Measurements from ENCODE around the gene ZNF91. TPM values are rescaled to one million over a fixed set of nuclear protein-coding genes. Genes with fewer than 3 reads are reported as not detected.
"Not testable (repeated sequence)": the region's sequence is repeated elsewhere in the genome, so short reads cannot be mapped to it uniquely, and the experiment has no call there.

ZNF91 gene
- total RNA-seq, 2 experiments from 2014 or later: 34.7 to 39.0 TPM

- peaks cover 67% of the 10 kb centered on the region for H3K9me3 Mint-ChIP-seq
- H3K27me3 Mint-ChIP-seq, POLR2A ChIA-PET: not testable (repeated sequence)
Observed at GRCh38 chr19:23361843-23362242, 33.4 kb downstream of the ZNF91 start.

DNA sequence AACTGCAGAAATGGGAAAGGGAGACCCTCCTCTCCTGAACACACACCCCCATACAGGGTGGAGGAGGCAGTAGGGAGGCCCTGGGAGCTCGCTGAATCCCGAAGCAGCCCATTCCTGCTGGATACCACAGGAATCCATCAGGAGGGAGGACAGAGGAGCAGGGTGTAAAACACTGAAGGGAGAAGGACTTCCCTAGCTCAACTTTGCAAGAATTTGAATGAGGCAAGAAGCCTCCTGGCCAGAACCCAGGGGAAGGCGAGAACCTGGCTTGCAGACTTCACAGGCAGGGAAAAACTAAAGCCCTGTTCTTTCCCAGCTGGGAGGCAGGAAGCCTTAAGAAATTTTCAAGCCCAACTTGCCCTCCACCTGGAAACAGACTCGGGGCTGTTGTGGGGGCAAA lies 43.5 kb downstream of the ZNF91 start:
- Mint-ChIP-seq H3K27ac (no peak overlapping the region), H3K27me3 (no peaks in the 10 kb centered on the region), H3K9me3 (peaks cover 91% of the 10 kb centered on the region), H3K4me1 (ENCODE audit: low read depth) (peaks cover 2% of the 10 kb centered on the region), H3K36me3 (peaks cover 96% of the 10 kb centered on the region), H3K4me3 (no peak overlapping the region)
- CTCF ChIA-PET: no interaction called here
- POLR2A ChIA-PET: no interaction called here
- intact Hi-C loops (cut with micrococcal nuclease): no loop called here
- no peak for DNase-seq

More at GRCh38 chr19:23361843-23362242, 33.4 kb downstream of the ZNF91 start:
- H3K4me1 Mint-ChIP-seq (ENCODE audit: low read depth); CTCF ChIA-PET; H3K4me3 Mint-ChIP-seq; DNase-seq; H3K27ac Mint-ChIP-seq; intact Hi-C loops (cut with micrococcal nuclease): not testable (repeated sequence)
- H3K36me3 Mint-ChIP-seq: peaks cover 71% of the 10 kb centered on the region

DNA sequence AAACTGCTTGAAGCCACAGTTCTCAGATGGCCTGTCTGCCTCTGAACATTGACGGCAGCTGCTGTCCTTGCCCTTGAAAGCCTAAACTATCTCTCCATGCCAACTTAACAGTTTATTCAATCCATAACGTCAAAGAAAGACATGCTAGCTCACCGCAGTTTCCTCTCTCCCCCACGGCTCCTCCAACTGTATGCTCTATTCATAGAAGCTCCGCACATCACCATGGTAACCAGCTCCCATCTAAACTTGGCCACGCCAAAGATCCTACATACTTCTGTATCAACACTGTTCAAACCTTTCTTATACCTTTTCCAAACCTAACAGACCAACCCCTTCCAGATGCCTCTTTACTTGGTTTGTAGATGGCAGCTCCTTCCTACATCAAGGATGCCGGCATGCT lies 48.6 kb downstream of the ZNF91 start:
- intact Hi-C loops (cut with micrococcal nuclease): no loop called here
- H3K36me3 Mint-ChIP-seq: peaks cover 93% of the 10 kb centered on the region
- H3K4me3 Mint-ChIP-seq: no peak overlapping the region
- peaks cover 92% of the 10 kb centered on the region for H3K9me3 Mint-ChIP-seq
- H3K27me3 Mint-ChIP-seq: no peaks in the 10 kb centered on the region
- no peak for DNase-seq
- ChIA-PET CTCF (no interaction called here), POLR2A (no interaction called here)
- no peaks in the 10 kb centered on the region for H3K4me1 Mint-ChIP-seq (ENCODE audit: low read depth)
- H3K27ac Mint-ChIP-seq: no peak overlapping the region

DNA sequence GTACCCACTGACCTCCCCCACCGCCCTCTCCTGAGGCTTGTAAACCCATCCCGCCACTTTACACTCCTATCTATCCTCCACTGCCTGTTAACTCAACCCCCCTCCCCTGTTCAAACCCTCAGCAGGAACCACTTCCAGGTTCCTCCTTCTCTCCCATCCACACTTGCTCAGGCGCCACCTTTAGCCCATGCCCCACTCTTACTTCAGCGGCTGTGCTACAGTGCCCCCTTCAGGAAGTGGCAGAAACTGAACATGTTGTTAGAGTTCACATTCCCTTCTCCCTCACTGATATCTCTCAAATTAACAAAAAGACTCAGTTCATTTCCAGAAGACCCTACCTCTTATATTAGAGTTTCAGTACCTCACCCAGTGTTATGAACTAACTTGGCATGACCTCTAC lies 49.4 kb downstream of the ZNF91 start:
- H3K4me1 Mint-ChIP-seq (ENCODE audit: low read depth): no peaks in the 10 kb centered on the region
- no peak for DNase-seq
- POLR2A ChIA-PET: no interaction called here
- H3K36me3 Mint-ChIP-seq: peaks cover 88% of the 10 kb centered on the region
- H3K4me3 Mint-ChIP-seq: no peak overlapping the region
- H3K9me3 Mint-ChIP-seq: peaks cover 85% of the 10 kb centered on the region
- intact Hi-C loops (cut with micrococcal nuclease): no loop called here
- H3K27me3 Mint-ChIP-seq: no peaks in the 10 kb centered on the region
- H3K27ac Mint-ChIP-seq: no peak overlapping the region
- CTCF ChIA-PET: no interaction called here

GRCh38 chr19:23343434-23344010 lies 51.7 kb downstream of the ZNF91 start:
- CTCF ChIA-PET: no interaction called here
- DNase-seq: no peak
- Mint-ChIP-seq H3K36me3 (peaks cover 83% of the 10 kb centered on the region), H3K4me3 (no peak overlapping the region), H3K27me3 (no peaks in the 10 kb centered on the region), H3K9me3 (peaks cover 81% of the 10 kb centered on the region), H3K27ac (no peak overlapping the region), H3K4me1 (ENCODE audit: low read depth) (no peaks in the 10 kb centered on the region)
- intact Hi-C loops (cut with micrococcal nuclease): no loop called here
- POLR2A ChIA-PET: no interaction called here

DNA sequence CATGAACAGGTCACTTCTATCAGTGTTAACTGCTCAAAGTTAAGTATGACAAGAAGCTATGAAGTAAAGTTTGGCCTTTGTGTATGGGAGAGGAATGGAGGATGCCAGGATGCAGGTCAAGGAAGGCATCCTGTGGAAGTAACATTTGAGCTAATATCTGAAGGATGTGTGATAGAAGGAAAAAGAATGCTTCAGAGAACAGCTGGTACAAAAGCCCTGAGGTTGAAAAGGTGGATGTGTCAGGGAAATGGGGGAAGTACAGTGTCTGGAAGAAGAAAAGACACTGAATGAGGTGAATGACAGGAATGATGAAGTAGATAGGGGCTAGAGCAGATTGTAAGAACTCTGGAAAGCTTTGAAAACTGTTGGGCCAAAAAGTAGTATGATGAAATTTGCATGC lies 67.1 kb downstream of the ZNF91 start:
- Mint-ChIP-seq H3K4me1 (ENCODE audit: low read depth) (no peaks in the 10 kb centered on the region), H3K36me3 (peaks cover 53% of the 10 kb centered on the region), H3K27me3 (no peaks in the 10 kb centered on the region), H3K27ac (no peak overlapping the region), H3K4me3 (no peak overlapping the region), H3K9me3 (peaks cover 66% of the 10 kb centered on the region)
- ChIA-PET CTCF (no interaction called here), POLR2A (no interaction called here)
- no peak for DNase-seq
- intact Hi-C loops (cut with micrococcal nuclease): no loop called here

GRCh38 chr19:23321953-23322549 lies 73.2 kb downstream of the ZNF91 start:
- no peak overlapping the region for H3K4me3 Mint-ChIP-seq
- CTCF ChIA-PET: no interaction called here
- POLR2A ChIA-PET: no interaction called here
- peaks cover 41% of the 10 kb centered on the region for H3K9me3 Mint-ChIP-seq
- H3K4me1 Mint-ChIP-seq (ENCODE audit: low read depth): peaks cover 4% of the 10 kb centered on the region
- intact Hi-C loops (cut with micrococcal nuclease): no loop called here
- DNase-seq: no peak
- no peak overlapping the region for H3K27ac Mint-ChIP-seq
- no peaks in the 10 kb centered on the region for H3K27me3 Mint-ChIP-seq
- H3K36me3 Mint-ChIP-seq: peaks cover 6% of the 10 kb centered on the region

DNA sequence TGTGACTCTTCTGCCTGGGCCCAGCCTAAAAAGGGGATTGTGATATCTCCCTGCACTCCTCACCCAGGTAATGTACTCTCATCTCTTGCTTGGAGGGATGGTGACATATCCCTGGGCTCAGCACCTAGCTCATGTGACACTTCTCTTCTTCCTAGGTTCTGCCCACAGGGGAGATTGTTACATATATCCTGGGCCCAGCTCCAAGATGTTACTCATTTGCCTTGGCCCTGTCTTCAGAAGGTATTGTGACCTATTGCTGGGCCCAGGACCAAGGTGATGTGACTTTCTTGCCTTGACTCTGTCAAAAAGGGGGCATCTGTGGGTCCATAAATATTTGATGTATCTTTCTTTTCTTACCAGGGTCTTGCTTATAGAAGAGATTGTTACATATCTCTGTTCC lies 73.9 kb downstream of the ZNF91 start:
- POLR2A ChIA-PET; H3K4me3 Mint-ChIP-seq; DNase-seq; H3K36me3 Mint-ChIP-seq; H3K4me1 Mint-ChIP-seq (ENCODE audit: low read depth); CTCF ChIA-PET; intact Hi-C loops (cut with micrococcal nuclease); H3K27me3 Mint-ChIP-seq; H3K27ac Mint-ChIP-seq: not testable (repeated sequence)
- peaks cover 42% of the 10 kb centered on the region for H3K9me3 Mint-ChIP-seq

GRCh38 chr19:23319571-23319970 lies 75.7 kb downstream of the ZNF91 start:
- POLR2A ChIA-PET; H3K27ac Mint-ChIP-seq; CTCF ChIA-PET; H3K4me3 Mint-ChIP-seq; H3K27me3 Mint-ChIP-seq; H3K36me3 Mint-ChIP-seq; intact Hi-C loops (cut with micrococcal nuclease); H3K4me1 Mint-ChIP-seq (ENCODE audit: low read depth); DNase-seq: not testable (repeated sequence)
- H3K9me3 Mint-ChIP-seq: peaks cover 30% of the 10 kb centered on the region

DNA sequence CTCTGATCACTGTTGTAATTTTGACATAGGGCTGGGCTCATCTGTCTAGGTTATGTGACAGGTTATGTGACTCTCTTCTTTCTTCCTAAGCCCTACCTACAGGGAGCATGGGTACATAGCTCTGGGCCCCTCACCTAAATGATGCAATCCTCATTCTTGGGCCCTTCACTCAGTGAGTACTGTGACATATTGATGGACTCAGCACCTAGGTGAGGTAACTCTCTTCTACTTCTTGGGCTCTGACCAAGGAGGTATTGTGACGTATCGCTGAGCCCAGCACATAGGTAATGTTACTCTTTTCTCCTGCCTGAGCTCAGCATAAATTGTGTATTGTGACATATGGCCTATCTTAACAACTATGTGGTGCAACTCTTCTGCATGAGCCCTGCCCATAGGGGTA lies 76.3 kb downstream of the ZNF91 start:
- H3K4me3 Mint-ChIP-seq; H3K27me3 Mint-ChIP-seq; CTCF ChIA-PET; H3K36me3 Mint-ChIP-seq; intact Hi-C loops (cut with micrococcal nuclease); H3K27ac Mint-ChIP-seq; H3K4me1 Mint-ChIP-seq (ENCODE audit: low read depth); DNase-seq; POLR2A ChIA-PET: not testable (repeated sequence)
- peaks cover 26% of the 10 kb centered on the region for H3K9me3 Mint-ChIP-seq

DNA sequence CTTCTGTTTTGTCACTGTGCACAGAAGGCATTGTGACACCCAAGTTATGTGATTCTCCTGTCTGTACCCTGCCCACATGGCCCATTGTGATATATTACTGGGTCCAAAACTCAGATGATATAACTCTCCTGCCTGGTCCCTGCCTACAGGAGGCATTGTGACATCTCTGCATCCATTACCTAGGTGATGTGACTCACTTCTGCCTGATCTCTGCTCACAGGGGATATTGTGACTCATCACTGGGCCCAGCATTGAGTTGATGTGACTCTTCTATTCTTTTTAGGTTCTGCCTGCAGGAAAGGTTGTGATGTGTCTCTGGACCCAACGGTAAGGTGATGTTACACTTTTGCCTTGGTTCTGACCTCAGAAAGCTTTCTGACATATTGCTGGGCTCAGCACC lies 77.1 kb downstream of the ZNF91 start:
- ChIA-PET CTCF (no interaction called here), POLR2A (no interaction called here)
- H3K9me3 Mint-ChIP-seq: peaks cover 20% of the 10 kb centered on the region
- H3K4me1 Mint-ChIP-seq (ENCODE audit: low read depth): peaks cover 4% of the 10 kb centered on the region
- H3K36me3 Mint-ChIP-seq: no peaks in the 10 kb centered on the region
- intact Hi-C loops (cut with micrococcal nuclease): no loop called here
- no peak overlapping the region for H3K27ac Mint-ChIP-seq
- H3K4me3 Mint-ChIP-seq: no peak overlapping the region
- DNase-seq: peak; percentile 41
- no peaks in the 10 kb centered on the region for H3K27me3 Mint-ChIP-seq

DNA sequence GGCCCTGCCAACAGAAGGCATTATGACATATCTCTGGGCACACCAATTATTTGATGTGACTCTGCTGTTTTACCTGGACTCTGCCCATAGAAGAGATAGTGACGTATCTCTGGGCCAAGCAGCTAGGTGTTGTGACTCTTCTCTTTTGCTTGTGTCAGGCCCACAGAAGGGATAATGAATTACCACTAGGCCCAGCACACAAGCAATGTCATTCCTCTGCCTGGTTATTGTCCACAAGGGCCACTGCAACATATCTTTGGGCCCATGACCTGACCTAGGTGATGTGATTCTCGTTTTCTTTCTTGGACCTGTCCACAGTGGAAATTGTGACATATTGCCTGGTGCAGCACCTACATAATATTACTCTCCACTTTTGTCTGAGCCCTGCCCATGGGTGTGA lies 80.0 kb downstream of the ZNF91 start:
- no peak overlapping the region for H3K4me3 Mint-ChIP-seq
- H3K4me1 Mint-ChIP-seq (ENCODE audit: low read depth): peaks cover 4% of the 10 kb centered on the region
- POLR2A ChIA-PET: no interaction called here
- H3K27ac Mint-ChIP-seq: no peak overlapping the region
- DNase-seq: no peak
- no peaks in the 10 kb centered on the region for H3K27me3 Mint-ChIP-seq
- H3K36me3 Mint-ChIP-seq: no peaks in the 10 kb centered on the region
- intact Hi-C loops (cut with micrococcal nuclease): no loop called here
- CTCF ChIA-PET: no interaction called here
- peaks cover 14% of the 10 kb centered on the region for H3K9me3 Mint-ChIP-seq

- Mint-ChIP-seq H3K36me3 (no peaks in the 10 kb centered on the region), H3K27ac (no peak overlapping the region), H3K4me1 (ENCODE audit: low read depth) (peaks cover 4% of the 10 kb centered on the region), H3K4me3 (no peak overlapping the region), H3K27me3 (no peaks in the 10 kb centered on the region), H3K9me3 (peaks cover 14% of the 10 kb centered on the region)
- ChIA-PET POLR2A (no interaction called here), CTCF (no interaction called here)
- intact Hi-C loops (cut with micrococcal nuclease): no loop called here
- no peak for DNase-seq
Observed at GRCh38 chr19:23314505-23315251, 80.6 kb downstream of the ZNF91 start.
